AG09309 (cell line): Measurements from ENCODE around the gene CCL27.

Experiments used
- DNase-seq: peaks from one replicate; pipeline ENCODE4 v3.0.0-alpha.2; 2010; ENCODE audit warnings: low read depth
- H3K4me3 ChIP-seq: 2 replicates; pipeline ENCODE4 v1.5.1; 2011; ENCODE audit warnings: mild to moderate bottlenecking, low read depth, low read length, moderate library complexity; ENCODE audit not compliant: control insufficient read depth
- TF ChIP-seq, protein P1 (sequence below): IDR thresholded peaks from 2 replicates; pipeline ENCODE4 v1.5.1; 2011; ENCODE audit warnings: mild to moderate bottlenecking, low read depth, low read length, inconsistent platforms; ENCODE audit not compliant: insufficient read depth, control insufficient read depth; ENCODE audit errors: missing control alignments

CCL27 gene, protein sequence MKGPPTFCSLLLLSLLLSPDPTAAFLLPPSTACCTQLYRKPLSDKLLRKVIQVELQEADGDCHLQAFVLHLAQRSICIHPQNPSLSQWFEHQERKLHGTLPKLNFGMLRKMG

DNA sequence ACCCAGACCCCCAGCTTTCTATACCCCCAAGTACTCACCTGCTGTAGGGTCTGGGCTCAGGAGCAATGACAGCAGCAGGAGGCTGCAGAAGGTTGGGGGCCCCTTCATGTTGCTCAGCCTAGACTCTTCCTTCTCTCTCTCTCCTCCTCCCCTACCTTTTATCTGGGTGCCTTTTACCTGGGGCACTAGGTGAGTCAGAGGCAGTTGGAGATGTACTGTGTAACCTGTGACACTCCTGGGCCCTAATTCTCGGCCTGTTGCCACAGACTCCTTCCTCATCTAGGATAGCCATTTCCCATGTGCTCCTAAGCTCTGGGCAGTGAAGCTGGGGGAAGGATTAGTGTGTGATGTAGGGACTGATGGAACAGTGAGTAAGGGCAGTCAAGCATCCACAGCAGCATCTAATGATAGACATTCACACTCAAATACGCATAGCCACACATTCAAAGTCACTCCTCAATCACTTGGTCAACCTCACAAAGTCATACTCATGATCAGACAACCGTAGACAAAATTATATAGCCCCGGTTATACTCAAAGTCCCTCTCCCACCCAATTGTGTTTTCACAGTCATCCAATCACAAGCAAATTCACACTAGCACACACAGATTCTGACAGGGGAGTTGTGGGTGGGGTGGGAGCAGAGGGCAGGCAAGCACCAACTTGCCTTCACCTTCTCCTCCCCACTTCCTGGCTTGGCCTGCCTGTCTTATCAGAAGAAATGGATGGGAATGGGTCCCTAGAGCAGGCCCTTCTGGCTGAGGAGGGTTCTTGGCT lies at the start of gene CCL27:
Gene CCL27 (minus strand): TSS at position 132 of the 777 bp plus-strand sequence. CDS start 24 bp downstream, at position 108.
- H3K4me3 ChIP-seq, result no peak within 1 kb of the TSS
- no peak for DNase-seq
- TF ChIP-seq, protein P1, sequence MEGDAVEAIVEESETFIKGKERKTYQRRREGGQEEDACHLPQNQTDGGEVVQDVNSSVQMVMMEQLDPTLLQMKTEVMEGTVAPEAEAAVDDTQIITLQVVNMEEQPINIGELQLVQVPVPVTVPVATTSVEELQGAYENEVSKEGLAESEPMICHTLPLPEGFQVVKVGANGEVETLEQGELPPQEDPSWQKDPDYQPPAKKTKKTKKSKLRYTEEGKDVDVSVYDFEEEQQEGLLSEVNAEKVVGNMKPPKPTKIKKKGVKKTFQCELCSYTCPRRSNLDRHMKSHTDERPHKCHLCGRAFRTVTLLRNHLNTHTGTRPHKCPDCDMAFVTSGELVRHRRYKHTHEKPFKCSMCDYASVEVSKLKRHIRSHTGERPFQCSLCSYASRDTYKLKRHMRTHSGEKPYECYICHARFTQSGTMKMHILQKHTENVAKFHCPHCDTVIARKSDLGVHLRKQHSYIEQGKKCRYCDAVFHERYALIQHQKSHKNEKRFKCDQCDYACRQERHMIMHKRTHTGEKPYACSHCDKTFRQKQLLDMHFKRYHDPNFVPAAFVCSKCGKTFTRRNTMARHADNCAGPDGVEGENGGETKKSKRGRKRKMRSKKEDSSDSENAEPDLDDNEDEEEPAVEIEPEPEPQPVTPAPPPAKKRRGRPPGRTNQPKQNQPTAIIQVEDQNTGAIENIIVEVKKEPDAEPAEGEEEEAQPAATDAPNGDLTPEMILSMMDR, result no peak

DNA sequence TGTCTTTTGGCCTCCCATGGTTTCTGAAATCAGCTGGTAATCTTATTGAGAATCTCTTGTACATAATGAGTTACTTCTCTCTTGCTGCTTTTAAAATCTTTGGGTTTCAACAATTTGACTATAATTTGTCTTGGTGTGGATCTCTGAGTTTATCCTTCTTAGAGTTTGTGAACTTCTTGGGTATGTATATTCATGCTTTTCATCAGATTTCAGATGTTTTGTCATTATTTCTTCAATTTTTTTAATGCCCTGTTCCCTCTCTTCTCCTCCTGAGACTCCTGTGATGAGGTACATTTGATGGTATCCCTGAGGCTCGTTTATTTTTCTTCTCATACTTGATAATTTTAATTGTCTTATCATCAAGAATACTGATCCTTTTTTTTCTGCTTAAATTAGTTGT lies 49.7 kb upstream of the CCL27 start:
- H3K4me3 ChIP-seq, result no peak overlapping the region
- TF ChIP-seq, protein P1, result no peak
- no peak for DNase-seq

DNA sequence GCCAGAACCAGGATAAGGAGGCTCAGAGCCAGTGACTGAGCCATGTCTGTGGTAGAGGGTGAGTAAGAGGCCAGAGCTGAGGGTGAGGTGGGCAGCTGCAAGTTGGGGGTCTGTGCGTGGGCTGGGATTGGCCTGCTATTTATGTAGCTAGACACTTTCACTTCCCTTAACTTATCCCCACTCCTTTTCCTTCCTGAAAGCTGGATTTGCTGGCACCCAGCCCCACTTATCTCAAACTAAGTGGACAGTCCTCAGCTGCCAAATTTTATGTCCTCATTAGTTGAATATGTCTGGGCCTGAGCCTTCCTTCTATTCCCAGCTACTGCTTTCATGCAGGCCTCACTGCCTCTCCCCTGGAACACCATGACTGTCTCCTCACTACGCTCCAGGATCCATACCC lies 47.6 kb upstream of the CCL27 start, which contains the start of gene CCL21:
Gene CCL21 (minus strand): TSS at position 114 of the 400 bp plus-strand sequence. CDS start 70 bp downstream, at position 44.
- no peak for DNase-seq
- TF ChIP-seq, protein P1, result no peak
- no peak within 1 kb of the TSS for H3K4me3 ChIP-seq

DNA sequence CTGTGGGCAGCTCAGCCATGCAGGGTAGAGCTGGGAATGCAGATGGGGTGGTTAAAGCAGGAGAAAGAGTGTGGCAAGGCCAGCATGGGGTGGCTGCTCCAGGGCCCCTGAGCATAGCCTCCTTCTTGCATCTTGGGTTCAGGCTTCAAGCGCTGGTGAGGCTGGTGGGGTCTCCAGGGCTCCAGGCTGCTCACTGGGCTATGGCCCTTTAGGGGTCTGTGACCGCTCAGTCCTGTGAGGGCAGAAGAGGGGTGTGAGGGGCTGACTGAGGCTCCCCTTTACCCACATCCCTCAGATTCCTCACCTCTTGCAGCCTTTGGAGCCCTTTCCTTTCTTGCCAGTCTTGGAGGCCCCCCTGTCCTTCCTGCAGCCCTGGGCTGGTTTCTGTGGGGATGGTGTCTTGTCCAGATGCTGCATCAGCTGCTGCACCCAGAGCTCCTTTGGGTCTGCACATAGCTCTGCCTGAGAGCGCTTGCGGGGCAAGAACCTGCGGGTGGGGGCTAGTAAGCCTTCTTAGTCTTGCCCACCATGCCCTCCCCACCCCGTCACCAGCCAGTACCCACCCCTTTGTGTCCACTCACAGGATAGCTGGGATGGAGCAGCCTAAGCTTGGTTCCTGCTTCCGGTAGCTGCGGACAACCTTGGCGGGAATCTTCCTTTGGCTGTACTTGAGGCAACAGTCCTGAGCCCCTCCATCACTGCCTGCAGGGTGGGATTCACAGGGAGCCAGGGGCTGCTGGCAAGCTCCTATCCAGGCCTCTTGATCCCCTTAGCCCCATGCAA lies 46.9 kb upstream of the CCL27 start:
- H3K4me3 ChIP-seq, result no peak overlapping the region
- TF ChIP-seq, protein P1, result no peak
- no peak for DNase-seq

DNA sequence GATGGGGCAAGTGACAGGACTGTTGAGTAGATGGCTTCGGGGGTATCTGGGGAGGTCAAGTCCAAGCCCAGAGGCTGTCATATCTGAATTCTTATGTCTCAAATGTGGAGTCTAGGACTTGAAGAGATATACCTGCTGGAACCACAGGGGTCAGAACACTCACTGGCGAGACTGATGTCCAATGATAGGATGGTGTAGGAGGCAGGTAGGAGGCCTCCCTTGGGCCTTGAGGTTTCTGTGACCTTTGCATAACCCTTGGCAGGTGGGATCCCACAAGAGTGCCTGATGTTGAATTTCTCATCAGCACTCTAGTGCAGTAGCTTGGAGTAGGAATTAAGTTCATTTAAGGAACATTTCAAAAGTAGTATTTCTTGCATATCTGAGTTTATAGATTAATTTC lies 44.7 kb upstream of the CCL27 start:
- TF ChIP-seq, protein P1, result no peak
- no peak overlapping the region for H3K4me3 ChIP-seq
- DNase-seq, result no peak
